HG02885 (cell line): Measurements from ENCODE around the gene HOXD10.

Source experiments
- ATAC-seq: cut with Tn5 transposase; IDR thresholded peaks from one replicate; pipeline ENCODE4 v1.9.1; 2021; ENCODE audit warnings: mild to moderate bottlenecking; ENCODE audit not compliant: unreplicated experiment, poor library complexity

Gene HOXD10

GRCh38 chr2:176105730-176106580 is 10.6 kb upstream of the HOXD10 start:
- ATAC-seq = no peak

- ATAC-seq = no peak
These were observed 9.7 kb upstream of the HOXD10 start, which contains the start of gene HOXD11 for GRCh38 chr2:176106581-176107539. TSS of gene HOXD11 (plus strand) at chr2:176107280. CDS start at chr2:176107356, 76 bp downstream.

GRCh38 chr2:176107731-176108181 is 8.8 kb upstream of the HOXD10 start:
- no peak for ATAC-seq

GRCh38 chr2:176109192-176109901 is 7.2 kb upstream of the HOXD10 start:
- no peak for ATAC-seq

GRCh38 chr2:176109946-176110345 is 6.6 kb upstream of the HOXD10 start:
- ATAC-seq = no peak

GRCh38 chr2:176110415-176111308 is 5.9 kb upstream of the HOXD10 start:
- no peak for ATAC-seq

- ATAC-seq = no peak
These were observed 5.3 kb upstream of the HOXD10 start for GRCh38 chr2:176111309-176111663.

GRCh38 chr2:176111846-176112374 is 4.7 kb upstream of the HOXD10 start:
- no peak for ATAC-seq

- no peak for ATAC-seq
These were observed 3.9 kb upstream of the HOXD10 start for GRCh38 chr2:176112375-176113302.

GRCh38 chr2:176114120-176114929 is 2.3 kb upstream of the HOXD10 start:
- no peak for ATAC-seq

- no peak for ATAC-seq
These were observed 1.5 kb upstream of the HOXD10 start for GRCh38 chr2:176114930-176115625.

GRCh38 chr2:176117162-176117822 is 714 bp downstream of the HOXD10 start:
- no peak for ATAC-seq

GRCh38 chr2:176117823-176118371 is 1.3 kb downstream of the HOXD10 start:
- ATAC-seq = no peak

GRCh38 chr2:176118601-176119339 is 2.2 kb downstream of the HOXD10 start:
- ATAC-seq = no peak
